SU-DHL-6 (cell line): ENCODE data around the gene MIER3.

Experiments used
- H2AFZ ChIP-seq: fragments of 200-600 bp; sonication (generic); 2 replicates; pipeline ENCODE4 v1.6.1; 2014; ENCODE audit warnings: low read depth, mild to moderate bottlenecking, moderate library complexity, mixed read lengths, antibody characterized with exemption, low read length; ENCODE audit not compliant: severe bottlenecking
- H3F3A ChIP-seq: fragments of 200-600 bp; shearing (Covaris generic); 2 replicates; pipeline ENCODE4 v1.6.0; 2016; ENCODE audit warnings: antibody characterized with exemption, mild to moderate bottlenecking; ENCODE audit not compliant: insufficient read depth
- H3K27ac ChIP-seq: fragments of 200-600 bp; sonication (generic); 2 replicates; pipeline ENCODE4 v1.5.1; 2016; ENCODE audit warnings: low read depth, mild to moderate bottlenecking, low read length, moderate library complexity, mixed read lengths
- H3K27me3 ChIP-seq: fragments of 200-600 bp; sonication (generic), shearing (Covaris generic); 2 replicates; pipeline ENCODE4 v1.6.0; 2014; ENCODE audit warnings: mild to moderate bottlenecking, low read length
- H3K36me3 ChIP-seq: fragments of 200-600 bp; sonication (generic); 2 replicates; pipeline ENCODE4 v1.6.1; 2014; ENCODE audit warnings: mild to moderate bottlenecking, low read length, mixed read lengths
- H3K4me2 ChIP-seq: fragments of 300-600, 200-600 bp; shearing (Covaris generic), sonication (generic); 2 replicates; pipeline ENCODE4 v1.6.0; 2014; ENCODE audit warnings: low read length, low read depth, mild to moderate bottlenecking; ENCODE audit not compliant: poor library complexity, severe bottlenecking
- H3K4me3 ChIP-seq: fragments of 200-600 bp; sonication (generic); 2 replicates; pipeline ENCODE4 v1.5.1; 2014; ENCODE audit warnings: antibody characterized with exemption, low read length, mild to moderate bottlenecking, mixed read lengths; ENCODE audit not compliant: insufficient read depth, poor library complexity, severe bottlenecking
- H3K79me2 ChIP-seq: fragments of 200-600 bp; sonication (generic); 2 replicates; pipeline ENCODE4 v1.6.1; 2014; ENCODE audit warnings: mild to moderate bottlenecking, low read length, moderate library complexity; ENCODE audit not compliant: insufficient read depth
- H3K9ac ChIP-seq: fragments of 200-600 bp; sonication (generic); 2 replicates; pipeline ENCODE4 v1.7.0; 2014; ENCODE audit warnings: mild to moderate bottlenecking, low read length
- H3K9me2 ChIP-seq: fragments of 200-600 bp; sonication (generic); replicated peaks from 2 replicates; pipeline ENCODE4 v1.6.1; 2014; ENCODE audit warnings: low read length; ENCODE audit not compliant: insufficient read depth
- H3K9me3 ChIP-seq: fragments of 200-600 bp; sonication (generic); 2 replicates; pipeline ENCODE4 v1.6.1; 2014; ENCODE audit warnings: low read length, mixed read lengths; ENCODE audit not compliant: insufficient read depth
- H4K20me1 ChIP-seq: fragments of 200-600 bp; sonication (generic); 2 replicates; pipeline ENCODE4 v1.6.1; 2014; ENCODE audit warnings: low read depth, mild to moderate bottlenecking, antibody characterized with exemption, low read length, moderate library complexity, mixed read lengths
- CTCF ChIP-seq: fragments of 200-600 bp; sonication (generic); IDR thresholded peaks from one replicate; pipeline ENCODE4 v1.5.1; 2017; ENCODE audit warnings: antibody characterized with exemption, mild to moderate bottlenecking, low read length, moderate library complexity; ENCODE audit not compliant: insufficient read depth, poor library complexity, severe bottlenecking
- EZH2phosphoT487 ChIP-seq: fragments of 200-600 bp; sonication (generic), shearing (Covaris generic); conservative IDR thresholded peaks from 2 replicates; pipeline ENCODE4 v1.6.1; 2018; ENCODE audit warnings: mild to moderate bottlenecking, antibody characterized with exemption, low read length, moderate library complexity, mixed read lengths

The MIER3 gene

DNA sequence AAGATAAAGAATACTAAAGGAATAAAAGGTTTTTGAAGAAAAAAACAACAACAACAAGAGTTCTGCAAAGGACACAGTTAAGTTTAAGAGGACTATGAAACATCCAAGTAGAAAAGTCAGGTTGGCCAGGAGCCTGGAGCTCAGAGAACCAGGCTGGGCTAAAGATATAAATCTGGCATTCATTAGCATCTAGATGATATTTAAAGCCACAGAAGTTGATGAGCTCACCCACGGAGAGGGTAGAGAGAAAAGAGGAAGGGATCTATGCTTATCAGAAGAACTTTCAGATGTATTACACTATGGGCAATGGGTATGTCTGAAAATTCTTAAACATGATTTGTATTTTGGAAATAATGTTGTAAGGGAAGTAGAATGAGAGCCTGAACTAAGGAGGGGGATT lies 9.9 kb downstream of the MIER3 start:
- Histone ChIP-seq H3K27ac (no peak overlapping the region), H3K79me2 (no peaks in the 10 kb centered on the region), H3F3A (no peaks in the 10 kb centered on the region), H2AFZ (no peak overlapping the region), H3K4me2 (no peak overlapping the region), H3K36me3 (peaks cover 26% of the 10 kb centered on the region; the same call in 1 of the 2 replicates), H3K27me3 (no peaks in the 10 kb centered on the region), H3K4me3 (no peak overlapping the region), H3K9me2 (no peaks in the 10 kb centered on the region), H4K20me1 (no peaks in the 10 kb centered on the region), H3K9me3 (no peaks in the 10 kb centered on the region), H3K9ac (no peak overlapping the region)
- no peak for TF ChIP-seq CTCF

DNA sequence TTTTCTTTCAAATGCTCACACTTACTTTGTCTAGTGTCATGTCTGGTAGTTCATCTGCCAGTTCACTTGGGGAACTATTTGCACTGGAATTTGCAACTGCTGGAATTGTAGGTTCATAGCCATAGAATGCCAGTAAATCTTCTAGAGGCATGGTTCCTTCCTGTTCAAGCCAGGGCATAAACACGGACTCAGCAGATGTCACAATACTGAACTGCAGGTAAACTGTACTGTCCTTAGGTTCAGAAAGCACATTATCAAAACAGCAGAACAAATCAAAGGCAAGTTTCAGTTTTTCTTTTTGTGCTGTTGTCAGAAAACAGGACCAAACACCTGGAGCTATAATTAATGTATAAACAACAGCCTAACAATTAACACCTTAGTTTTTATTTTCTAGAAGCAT lies 13.1 kb downstream of the MIER3 start:
- H2AFZ ChIP-seq, result no peak overlapping the region
- peaks cover 27% of the 10 kb centered on the region for H3K36me3 ChIP-seq
- TF ChIP-seq CTCF, result no peak
- TF ChIP-seq EZH2phosphoT487, result no peak
- H3K4me3 ChIP-seq, result no peak overlapping the region
- H3K9me2 ChIP-seq, result no peaks in the 10 kb centered on the region
- H3K27ac ChIP-seq, result no peak overlapping the region
- no peak overlapping the region for H3K9ac ChIP-seq
- H3K4me2 ChIP-seq, result no peak overlapping the region
- H4K20me1 ChIP-seq, result no peaks in the 10 kb centered on the region
- H3K27me3 ChIP-seq, result no peaks in the 10 kb centered on the region
- H3K9me3 ChIP-seq, result no peaks in the 10 kb centered on the region
- no peaks in the 10 kb centered on the region for H3K79me2 ChIP-seq
- no peaks in the 10 kb centered on the region for H3F3A ChIP-seq

DNA sequence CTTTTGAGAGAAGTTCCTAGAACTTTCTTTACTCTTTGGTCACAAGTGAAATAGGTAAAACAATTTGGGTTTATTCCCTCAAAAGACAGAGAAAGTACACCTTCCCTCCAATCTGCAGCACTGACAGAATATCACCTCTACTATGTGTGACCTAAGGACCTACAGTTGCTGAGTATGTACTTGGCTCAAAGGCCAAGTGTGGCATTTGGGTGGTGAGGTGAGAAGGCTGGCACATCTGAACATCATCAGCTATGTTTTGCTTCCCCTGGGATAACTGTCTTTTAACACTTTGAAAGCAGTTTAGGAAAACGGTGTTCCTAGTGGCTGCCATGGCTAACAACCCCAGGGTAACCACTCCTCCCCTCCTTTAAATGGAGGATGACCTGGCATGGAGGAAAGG lies 17.6 kb downstream of the MIER3 start:
- H3K36me3 ChIP-seq, result peaks cover 60% of the 10 kb centered on the region
- no peaks in the 10 kb centered on the region for H4K20me1 ChIP-seq
- H3K4me3 ChIP-seq, result no peak overlapping the region
- no peaks in the 10 kb centered on the region for H3K9me3 ChIP-seq
- TF ChIP-seq EZH2phosphoT487 (no peak), CTCF (no peak)
- H3K4me2 ChIP-seq, result no peak overlapping the region
- no peak overlapping the region for H3K27ac ChIP-seq
- no peak overlapping the region for H3K9ac ChIP-seq
- no peak overlapping the region for H2AFZ ChIP-seq
- no peaks in the 10 kb centered on the region for H3K9me2 ChIP-seq
- no peaks in the 10 kb centered on the region for H3F3A ChIP-seq
- H3K79me2 ChIP-seq, result no peaks in the 10 kb centered on the region
- H3K27me3 ChIP-seq, result no peaks in the 10 kb centered on the region

- no peak overlapping the region for H3K27ac ChIP-seq
- no peaks in the 10 kb centered on the region for H3K79me2 ChIP-seq
- no peak overlapping the region for H3K9ac ChIP-seq
- H3K27me3 ChIP-seq, result no peaks in the 10 kb centered on the region
- no peaks in the 10 kb centered on the region for H4K20me1 ChIP-seq
- TF ChIP-seq CTCF (no peak), EZH2phosphoT487 (no peak)
- H2AFZ ChIP-seq, result no peak overlapping the region
- H3K9me3 ChIP-seq, result no peaks in the 10 kb centered on the region
- H3K9me2 ChIP-seq, result no peaks in the 10 kb centered on the region
- no peak overlapping the region for H3K4me3 ChIP-seq
- peaks cover 28% of the 10 kb centered on the region for H3K36me3 ChIP-seq
- H3K4me2 ChIP-seq, result no peak overlapping the region
- no peaks in the 10 kb centered on the region for H3F3A ChIP-seq
Observed at GRCh38 chr5:56922922-56923321, 29.0 kb downstream of the MIER3 start.
